ENCODE measurements around the gene PHF12. TPM values are rescaled to one million over a fixed set of nuclear protein-coding genes. Genes with fewer than 3 reads are reported as not detected.

PHF12 gene
- total and polyA plus RNA-seq, 2 of the 8 experiments (the other 6 are each of a cell fraction or from before 2014, with no cell fraction given): 38.8 to 65.7 TPM

GRCh38 chr17:28951991-28952975 lies 965 bp upstream of the PHF12 start (continued):
- TF ChIP-seq CTCF (IDR thresholded peaks at IDR 0.05; ENCODE audit: control extremely low read depth in 1 of 3, insufficient read depth in 1 of 3, low read depth in 1 of 3, low read length in 3 of 3) (no peak), KDM1A (IDR thresholded peaks at IDR 0.05; ENCODE audit: borderline replicate concordance, low read length) (no peak), JUND (IDR thresholded peaks at IDR 0.05; ENCODE audit: low read length) (no peak), USF2 (IDR thresholded peaks at IDR 0.05; ENCODE audit: low read length) (no peak), POLR2A (IDR thresholded peaks at IDR 0.05; ENCODE audit: control extremely low read depth in 1 of 2, low read depth in 2 of 2, low read length in 2 of 2) (peak; percentile 49 to 60; a peak in 2 of 3 replicates), TAF1 (IDR thresholded peaks at IDR 0.05; ENCODE audit: low read depth, low read length) (peak; percentile 14; the same call in 1 of the 2 replicates), RFX5 (IDR thresholded peaks at IDR 0.05; ENCODE audit: borderline replicate concordance, low read depth, low read length) (no peak), POLR2AphosphoS5 (IDR thresholded peaks at IDR 0.05; ENCODE audit: low read depth, low read length) (peak; percentile 64), HDAC2 (IDR thresholded peaks at IDR 0.05; ENCODE audit: borderline replicate concordance in 1 of 2, low read depth in 2 of 2, low read length in 2 of 2) (no peak), MAFK (IDR thresholded peaks at IDR 0.05; ENCODE audit: low read depth, low read length) (no peak), EGR1 (IDR thresholded peaks at IDR 0.05; ENCODE audit: borderline replicate concordance, low read depth, low read length) (no peak), SIN3A (conservative IDR thresholded peaks at IDR 0.05 in 1 of 2, IDR thresholded peaks at IDR 0.05 in 1 of 2; ENCODE audit: low read depth in 1 of 2, low read length in 2 of 2) (peak; percentile 63 to 70; a peak in 1 of 4 replicates), E2F6 (IDR thresholded peaks at IDR 0.05) (no peak), TEAD4 (IDR thresholded peaks at IDR 0.05; ENCODE audit: low read depth, low read length) (peak; percentile 52; the same call in 1 of the 2 replicates), MAX (IDR thresholded peaks at IDR 0.05) (peak; percentile 68), FOSL1 (IDR thresholded peaks at IDR 0.05; ENCODE audit: insufficient read depth, low read depth, low read length) (no peak), SP2 (IDR thresholded peaks at IDR 0.05; ENCODE audit: low read length) (peak; percentile 21; the same call in 1 of the 2 replicates), GTF2F1 (IDR thresholded peaks at IDR 0.05; ENCODE audit: borderline replicate concordance, low read depth, low read length) (no peak)
